Progenitor cell of endocrine pancreas (in vitro differentiated cells): ENCODE results near the gene MAIP1. TPM values are rescaled to one million over a fixed set of nuclear protein-coding genes. Genes with fewer than 3 reads are reported as not detected.

Source experiments
- DNase-seq: peaks from one replicate; pipeline ENCODE4 v3.0.0; 2021; ENCODE audit warnings: low spot score; ENCODE audit not compliant: unreplicated experiment
- H3K27ac Mint-ChIP-seq: 2 replicates; pipeline ENCODE4 v1.8.0; 2021; ENCODE audit warnings: mild to moderate bottlenecking, moderate library complexity, mixed read lengths
- H3K27me3 Mint-ChIP-seq: 2 replicates; pipeline ENCODE4 v1.8.0; 2021; ENCODE audit warnings: mixed read lengths
- H3K36me3 Mint-ChIP-seq: 2 replicates; pipeline ENCODE4 v1.8.0; 2022; ENCODE audit warnings: mixed read lengths; ENCODE audit not compliant: insufficient read depth
- H3K4me1 Mint-ChIP-seq: 2 replicates; pipeline ENCODE4 v1.8.0; 2021; ENCODE audit warnings: low read depth, mixed read lengths
- H3K4me3 Mint-ChIP-seq: 2 replicates; pipeline ENCODE4 v1.8.0; 2021; ENCODE audit warnings: low read depth, mild to moderate bottlenecking, moderate library complexity, mixed read lengths
- H3K9me3 Mint-ChIP-seq: 2 replicates; pipeline ENCODE4 v1.8.0; 2021; ENCODE audit warnings: low read depth, mixed read lengths
- total RNA-seq: library from RNA; stranded (reverse); gene quantifications from 2 replicates; pipeline ENCODE4 v1.2.1, GENCODE V29; 2021
- TF ChIP-seq, protein P1 (sequence below): fragments of 200-600 bp; sonication (generic); IDR thresholded peaks from one replicate; pipeline ENCODE4 v1.5.0; 2021; ENCODE audit warnings: antibody characterized with exemption, mild to moderate bottlenecking; ENCODE audit not compliant: unreplicated experiment

The MAIP1 gene
- total RNA-seq, 1 donor from 2014 or later: 20.4 TPM

DNA sequence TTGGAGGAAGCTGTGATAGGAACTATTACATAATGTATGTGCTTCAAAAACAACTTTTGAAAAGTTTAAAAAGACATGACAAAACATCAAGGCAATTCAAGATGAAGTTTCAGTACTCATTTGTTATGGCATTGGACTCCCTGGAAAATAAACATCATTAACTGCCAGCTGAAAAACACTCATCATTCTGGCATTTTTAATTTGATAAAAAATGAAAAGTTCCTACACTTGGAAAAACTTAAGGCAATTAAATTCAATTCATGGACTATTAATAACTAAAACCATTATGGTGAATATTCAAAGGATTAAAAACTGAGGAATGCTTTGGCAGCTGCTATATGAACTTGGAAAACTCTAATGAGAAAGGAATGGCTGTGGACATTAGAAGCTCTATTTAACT lies 8.5 kb upstream of the MAIP1 start:
- no peak for DNase-seq
- no peaks in the 10 kb centered on the region for H3K27me3 Mint-ChIP-seq
- no peaks in the 10 kb centered on the region for H3K4me1 Mint-ChIP-seq
- H3K4me3 Mint-ChIP-seq: no peak overlapping the region
- H3K9me3 Mint-ChIP-seq: no peaks in the 10 kb centered on the region
- H3K27ac Mint-ChIP-seq: peak overlapping the region; percentile 29
- TF ChIP-seq, protein P1, sequence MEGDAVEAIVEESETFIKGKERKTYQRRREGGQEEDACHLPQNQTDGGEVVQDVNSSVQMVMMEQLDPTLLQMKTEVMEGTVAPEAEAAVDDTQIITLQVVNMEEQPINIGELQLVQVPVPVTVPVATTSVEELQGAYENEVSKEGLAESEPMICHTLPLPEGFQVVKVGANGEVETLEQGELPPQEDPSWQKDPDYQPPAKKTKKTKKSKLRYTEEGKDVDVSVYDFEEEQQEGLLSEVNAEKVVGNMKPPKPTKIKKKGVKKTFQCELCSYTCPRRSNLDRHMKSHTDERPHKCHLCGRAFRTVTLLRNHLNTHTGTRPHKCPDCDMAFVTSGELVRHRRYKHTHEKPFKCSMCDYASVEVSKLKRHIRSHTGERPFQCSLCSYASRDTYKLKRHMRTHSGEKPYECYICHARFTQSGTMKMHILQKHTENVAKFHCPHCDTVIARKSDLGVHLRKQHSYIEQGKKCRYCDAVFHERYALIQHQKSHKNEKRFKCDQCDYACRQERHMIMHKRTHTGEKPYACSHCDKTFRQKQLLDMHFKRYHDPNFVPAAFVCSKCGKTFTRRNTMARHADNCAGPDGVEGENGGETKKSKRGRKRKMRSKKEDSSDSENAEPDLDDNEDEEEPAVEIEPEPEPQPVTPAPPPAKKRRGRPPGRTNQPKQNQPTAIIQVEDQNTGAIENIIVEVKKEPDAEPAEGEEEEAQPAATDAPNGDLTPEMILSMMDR: no peak
- H3K36me3 Mint-ChIP-seq: peaks cover 22% of the 10 kb centered on the region

DNA sequence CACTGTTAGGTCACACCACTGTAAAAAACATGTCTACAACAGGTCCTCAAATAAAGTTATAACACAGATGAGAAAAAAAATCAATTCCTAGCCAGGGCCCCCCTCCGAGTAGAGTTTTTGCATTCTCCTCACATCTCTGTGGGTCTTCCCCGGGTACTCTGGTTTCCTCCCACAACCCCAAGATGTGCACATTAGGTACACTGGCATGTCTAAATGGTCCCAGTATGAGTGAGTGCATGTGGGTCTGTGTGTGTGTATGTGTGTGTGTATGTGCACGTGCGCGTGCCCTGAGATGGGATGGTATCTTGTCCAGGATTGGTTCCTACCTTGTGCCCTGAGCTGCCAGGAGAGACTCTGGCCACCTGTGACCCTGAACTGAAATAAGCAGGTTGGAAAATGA lies 5.0 kb upstream of the MAIP1 start:
- Mint-ChIP-seq H3K4me1 (peaks cover 11% of the 10 kb centered on the region), H3K36me3 (peaks cover 14% of the 10 kb centered on the region), H3K27ac (peak overlapping the region; percentile 18), H3K27me3 (no peaks in the 10 kb centered on the region), H3K4me3 (no peak overlapping the region), H3K9me3 (no peaks in the 10 kb centered on the region)
- TF ChIP-seq, protein P1: no peak
- DNase-seq: no peak

DNA sequence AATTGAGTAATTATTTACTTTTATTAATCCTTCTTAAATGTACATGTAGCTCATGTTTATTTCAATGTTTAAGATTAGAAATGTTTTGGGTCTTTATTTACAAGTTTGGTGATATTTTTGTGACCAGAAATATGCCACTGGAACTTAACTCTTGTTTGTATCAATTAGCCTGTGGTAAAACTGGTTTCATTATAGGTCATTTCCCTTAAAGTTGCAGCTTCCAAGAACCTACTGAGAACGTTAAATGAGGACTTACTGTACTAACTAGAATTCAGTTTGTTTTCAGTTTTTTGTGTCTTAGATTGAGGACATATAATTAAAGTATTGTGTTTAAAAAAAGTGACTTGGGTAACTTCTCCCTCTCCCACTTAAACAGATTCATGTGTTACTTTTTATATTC lies 4.4 kb upstream of the MAIP1 start:
- no peak overlapping the region for H3K4me3 Mint-ChIP-seq
- no peaks in the 10 kb centered on the region for H3K9me3 Mint-ChIP-seq
- H3K36me3 Mint-ChIP-seq: peaks cover 14% of the 10 kb centered on the region
- peaks cover 11% of the 10 kb centered on the region for H3K4me1 Mint-ChIP-seq
- no peak overlapping the region for H3K27ac Mint-ChIP-seq
- TF ChIP-seq, protein P1: no peak
- H3K27me3 Mint-ChIP-seq: no peaks in the 10 kb centered on the region
- DNase-seq: no peak

DNA sequence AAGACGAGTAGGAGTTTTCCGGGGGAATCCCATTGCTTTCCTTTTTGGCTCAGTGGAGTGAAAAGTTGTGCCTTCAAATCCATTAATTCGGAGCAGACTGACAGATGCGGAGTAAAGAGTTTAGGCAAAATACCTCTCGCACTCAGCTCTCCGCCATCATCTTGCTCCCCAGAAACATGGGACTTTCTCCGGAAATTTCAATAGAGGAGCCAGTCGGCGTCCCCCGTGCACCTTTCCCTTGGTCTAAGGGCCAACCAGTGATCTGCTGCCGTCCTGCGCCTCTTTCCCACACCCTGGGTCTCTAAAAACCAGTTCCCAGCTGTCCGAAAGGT lies 409 bp upstream of the MAIP1 start:
- Mint-ChIP-seq H3K27me3 (no peaks in the 10 kb centered on the region), H3K4me3 (peak overlapping the region; percentile 94), H3K9me3 (no peaks in the 10 kb centered on the region), H3K27ac (peak overlapping the region; percentile 99), H3K36me3 (peaks cover 4% of the 10 kb centered on the region), H3K4me1 (peaks cover 25% of the 10 kb centered on the region)
- TF ChIP-seq, protein P1: no peak
- DNase-seq: no peak

DNA sequence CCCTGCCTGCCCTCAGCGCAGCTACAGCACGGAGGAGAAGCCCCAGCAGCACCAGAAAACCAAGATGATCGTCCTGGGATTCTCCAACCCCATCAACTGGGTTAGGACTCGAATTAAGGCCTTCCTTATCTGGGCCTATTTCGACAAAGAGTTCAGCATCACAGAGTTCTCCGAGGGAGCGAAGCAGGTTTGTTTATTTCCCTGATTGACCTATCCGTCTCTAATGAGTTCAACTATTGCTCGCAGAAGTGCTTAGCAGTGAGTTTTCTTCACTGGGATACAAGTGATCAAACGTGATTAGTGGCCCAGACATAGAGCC lies 639 bp downstream of the MAIP1 start:
- DNase-seq: no peak
- Mint-ChIP-seq H3K36me3 (peaks cover 5% of the 10 kb centered on the region), H3K27me3 (no peaks in the 10 kb centered on the region), H3K4me3 (peak overlapping the region; percentile 94), H3K27ac (peak overlapping the region; percentile 99), H3K9me3 (no peaks in the 10 kb centered on the region), H3K4me1 (peaks cover 25% of the 10 kb centered on the region)
- TF ChIP-seq, protein P1: no peak
